Iris pigment epithelial cell (primary cell): Measurements from ENCODE around the gene BPI.
"Not testable (repeated sequence)": the region's sequence is repeated elsewhere in the genome, so short reads cannot be mapped to it uniquely, and the experiment has no call there.

ENCODE experiments used
- DNase-seq: peaks from one replicate; pipeline ENCODE4 v3.0.0-alpha.2; 2011; ENCODE audit warnings: low read depth

Gene BPI

DNA sequence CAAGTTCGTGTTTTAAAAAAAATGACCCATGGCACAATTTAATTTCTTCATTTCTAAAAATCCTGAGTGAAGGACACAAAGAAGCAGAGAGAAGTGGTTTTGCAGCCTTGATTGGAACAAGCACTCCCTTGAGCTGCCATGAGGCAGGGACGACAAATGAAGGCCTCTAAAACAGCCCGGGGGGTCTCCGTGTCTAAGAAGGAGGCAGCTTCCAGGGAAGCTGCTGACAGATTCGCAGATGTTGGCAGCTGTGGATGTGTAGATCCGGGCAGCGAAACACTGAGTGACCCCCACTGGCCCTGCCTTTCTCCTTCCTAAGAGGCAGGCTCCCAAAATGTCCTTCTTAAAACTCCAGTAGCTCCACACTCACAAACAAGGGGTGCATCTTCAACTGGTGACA lies 32.8 kb downstream of the BPI start:
- no peak for DNase-seq

DNA sequence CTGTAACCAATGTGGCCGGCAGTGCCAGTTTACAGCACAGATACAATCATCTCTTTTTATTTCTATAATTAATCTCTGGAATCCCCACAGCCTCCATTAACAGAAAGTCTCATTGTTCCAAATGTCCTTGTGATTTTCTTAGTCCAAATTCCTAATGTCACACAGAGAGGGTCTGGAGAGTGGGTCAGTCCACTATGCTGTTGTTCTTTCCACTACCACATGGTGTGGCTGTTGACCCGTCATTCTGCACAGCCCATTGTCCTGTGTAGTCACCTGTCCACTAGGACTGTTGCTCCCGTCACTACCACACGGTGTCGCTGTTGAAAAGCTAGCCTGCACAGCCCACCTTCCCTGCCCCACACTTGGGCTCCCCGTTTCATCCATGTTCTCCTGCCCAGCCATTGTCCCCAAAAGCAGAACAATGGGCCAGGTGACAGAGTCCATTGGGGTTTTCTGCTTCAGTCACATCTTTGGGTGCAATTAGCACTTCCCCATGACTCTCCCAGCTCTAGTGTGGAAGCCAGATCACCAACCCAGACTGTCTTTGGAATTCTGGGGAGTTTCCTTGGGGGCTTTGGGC lies 33.7 kb downstream of the BPI start:
- no peak for DNase-seq

DNA sequence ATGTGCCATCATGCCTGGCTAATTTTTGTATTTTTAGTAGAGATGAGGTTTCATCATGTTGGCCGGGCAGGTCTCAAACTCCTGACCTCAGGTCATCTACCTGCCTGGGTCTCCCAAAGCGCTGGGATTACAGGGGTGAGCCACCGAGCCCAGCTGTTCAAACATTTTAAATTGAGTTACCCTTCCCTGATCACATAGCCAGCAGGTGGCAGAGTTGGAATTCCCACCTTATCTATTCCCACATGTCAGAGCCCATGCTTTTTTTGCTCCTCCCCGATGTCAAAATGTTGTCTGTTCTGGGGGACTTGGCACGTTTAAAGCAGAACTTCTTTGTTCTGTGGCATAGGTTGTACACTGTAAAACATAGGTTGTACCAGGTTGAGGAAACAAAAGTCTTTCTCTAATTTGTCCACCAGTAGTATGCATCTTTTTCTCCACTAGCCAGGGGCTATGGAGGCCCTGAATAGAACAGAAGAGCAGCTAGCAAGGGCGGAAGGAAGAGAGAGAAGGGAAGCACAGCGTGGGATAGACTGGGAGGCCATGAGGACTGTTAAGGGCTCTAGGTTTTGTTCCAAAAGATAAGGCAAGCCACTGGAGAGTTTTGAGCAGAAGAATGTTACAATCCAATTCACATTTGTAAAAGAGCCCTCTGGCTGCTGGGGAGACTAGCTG lies 35.0 kb downstream of the BPI start:
- no peak for DNase-seq

DNA sequence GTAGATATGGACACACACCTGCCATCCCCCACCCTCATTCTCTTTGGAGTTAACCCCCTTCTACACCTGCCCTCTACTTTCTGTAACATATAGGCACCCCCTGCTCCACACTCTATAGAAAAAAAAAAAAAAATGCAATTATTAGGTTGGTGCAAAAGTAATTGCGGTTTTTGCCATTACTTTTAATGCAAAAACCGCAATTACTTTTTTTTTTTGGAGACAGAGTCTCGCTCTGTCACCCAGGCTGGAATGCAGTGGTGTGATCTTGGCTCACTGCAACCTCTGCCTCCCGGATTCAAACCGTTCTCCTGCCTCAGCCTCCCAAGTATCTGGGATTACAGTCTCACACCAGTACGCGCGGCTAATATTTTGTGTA lies 35.6 kb downstream of the BPI start:
- not testable (repeated sequence) for DNase-seq

DNA sequence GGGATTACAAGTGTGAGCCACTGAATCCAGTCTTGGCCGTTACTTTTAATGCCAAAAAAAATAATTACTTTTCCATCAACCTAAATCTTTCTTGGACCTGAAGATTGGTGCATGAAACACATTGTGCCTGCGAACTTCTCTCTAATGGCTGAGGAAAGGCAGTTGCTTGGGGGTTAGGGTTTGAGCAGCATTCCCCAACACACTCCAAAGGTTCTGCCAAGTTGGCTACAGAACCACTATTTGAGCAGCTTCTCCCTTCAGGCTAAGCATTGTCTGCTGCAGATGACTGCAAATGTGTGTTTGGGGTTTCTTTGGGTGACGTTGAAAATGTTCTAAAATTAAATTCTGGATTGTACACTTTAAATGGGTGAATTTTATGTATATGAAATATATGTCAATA lies 36.0 kb downstream of the BPI start:
- DNase-seq, result no peak

DNA sequence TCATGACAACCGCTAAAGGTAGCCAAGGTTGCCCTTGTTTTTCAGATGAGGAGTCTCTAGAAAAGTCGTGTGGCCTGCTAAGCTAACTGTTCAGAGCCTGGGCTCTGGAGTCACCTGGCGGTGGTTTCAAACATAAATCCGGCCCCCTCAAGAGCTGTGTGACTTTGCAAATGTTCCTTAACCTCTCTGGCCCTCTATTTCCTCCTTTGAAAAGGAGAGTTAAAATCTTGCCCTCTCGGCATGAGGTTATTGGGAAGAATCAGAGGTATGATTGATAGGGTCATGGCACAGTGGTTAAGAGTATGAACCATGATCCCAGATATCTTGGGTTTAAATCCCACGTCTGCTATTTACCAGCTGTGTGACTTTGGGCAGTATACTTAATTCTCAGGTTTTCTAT lies 36.7 kb downstream of the BPI start:
- DNase-seq, result no peak

DNA sequence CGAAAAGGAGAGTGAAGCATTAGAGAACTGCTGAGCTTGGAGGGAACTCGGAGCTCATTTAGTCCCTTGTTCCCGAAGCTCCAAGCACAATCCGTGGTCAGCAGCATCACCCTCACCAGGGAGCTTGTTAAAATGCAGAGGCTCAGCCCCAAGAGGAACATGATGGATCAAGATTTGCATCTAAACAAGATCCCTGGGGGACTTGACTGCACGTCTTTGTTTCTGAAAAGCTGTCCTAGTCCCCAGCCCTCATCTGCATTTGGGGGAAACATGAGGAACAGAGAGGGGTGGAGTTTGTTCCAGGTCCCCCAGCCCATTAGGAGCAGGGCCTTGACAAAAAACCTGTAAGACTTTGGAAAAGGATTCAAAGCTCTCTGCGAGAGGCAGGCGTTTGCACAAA lies 38.3 kb downstream of the BPI start:
- no peak for DNase-seq

DNA sequence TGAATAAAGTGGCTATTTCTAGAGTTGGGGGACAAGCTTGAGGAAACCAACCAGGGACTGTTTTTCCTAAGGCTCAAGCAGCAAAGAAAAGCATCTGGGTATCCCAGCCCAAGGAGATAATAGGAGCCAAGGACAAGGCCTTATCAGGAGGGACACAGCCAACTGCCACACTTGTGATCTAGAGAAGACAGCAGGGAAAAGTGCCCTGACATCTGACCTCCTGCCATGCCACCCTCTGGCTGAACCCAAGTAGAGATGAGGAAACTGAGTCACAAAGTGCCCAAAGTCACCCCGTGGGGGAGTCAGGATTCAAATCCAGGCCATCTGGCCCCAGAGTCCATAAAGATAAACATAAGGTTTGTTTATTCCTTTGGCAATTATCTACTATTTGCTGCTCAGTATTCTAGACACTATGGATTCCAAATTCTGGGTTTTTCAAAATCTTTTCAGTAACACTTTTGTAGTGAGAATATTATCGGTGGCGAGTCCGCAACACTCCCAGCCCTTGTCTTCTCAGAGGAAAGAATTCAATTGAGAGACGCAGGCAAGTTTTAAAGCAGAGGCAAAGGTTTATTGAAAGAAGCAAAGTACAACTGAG lies 38.9 kb downstream of the BPI start:
- DNase-seq, result no peak

DNA sequence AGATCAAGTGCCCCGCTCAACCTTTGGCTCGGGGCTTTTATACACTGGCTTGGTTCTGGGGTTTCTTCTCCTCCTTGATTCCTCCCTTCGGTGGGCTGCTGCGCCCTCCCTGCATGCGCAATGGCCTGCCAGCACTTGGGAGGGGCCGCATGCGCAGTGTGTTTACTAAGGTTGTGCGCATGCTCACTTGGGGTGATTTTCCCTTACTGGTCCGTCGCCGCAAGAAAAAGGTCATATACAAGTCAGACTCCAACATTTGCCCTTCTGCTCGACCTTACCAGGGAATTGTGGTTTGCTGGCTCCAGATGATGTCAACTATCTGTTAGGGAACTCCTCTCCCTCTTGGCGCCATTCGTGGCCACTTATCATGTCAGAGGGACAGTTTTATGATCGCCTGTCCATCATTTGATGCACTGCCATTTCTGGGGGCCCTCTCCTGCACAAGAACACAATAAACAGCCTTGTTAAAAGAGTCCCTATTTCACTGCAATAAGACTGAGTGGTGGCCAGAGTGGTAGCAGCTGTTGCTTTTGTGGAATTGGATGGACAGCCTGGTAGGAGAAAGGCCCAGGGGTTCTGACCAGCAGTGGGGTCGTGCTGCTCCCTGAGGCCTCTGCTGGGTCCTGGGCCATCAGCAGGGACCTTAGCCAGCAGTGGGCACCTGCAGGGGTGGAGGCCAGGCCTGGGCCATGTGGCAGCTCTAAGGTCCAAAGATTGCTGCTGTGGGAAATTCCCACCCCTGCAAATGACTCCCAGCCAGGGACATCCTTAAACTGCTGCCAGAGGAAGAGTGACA lies 39.6 kb downstream of the BPI start:
- DNase-seq, result no peak

DNA sequence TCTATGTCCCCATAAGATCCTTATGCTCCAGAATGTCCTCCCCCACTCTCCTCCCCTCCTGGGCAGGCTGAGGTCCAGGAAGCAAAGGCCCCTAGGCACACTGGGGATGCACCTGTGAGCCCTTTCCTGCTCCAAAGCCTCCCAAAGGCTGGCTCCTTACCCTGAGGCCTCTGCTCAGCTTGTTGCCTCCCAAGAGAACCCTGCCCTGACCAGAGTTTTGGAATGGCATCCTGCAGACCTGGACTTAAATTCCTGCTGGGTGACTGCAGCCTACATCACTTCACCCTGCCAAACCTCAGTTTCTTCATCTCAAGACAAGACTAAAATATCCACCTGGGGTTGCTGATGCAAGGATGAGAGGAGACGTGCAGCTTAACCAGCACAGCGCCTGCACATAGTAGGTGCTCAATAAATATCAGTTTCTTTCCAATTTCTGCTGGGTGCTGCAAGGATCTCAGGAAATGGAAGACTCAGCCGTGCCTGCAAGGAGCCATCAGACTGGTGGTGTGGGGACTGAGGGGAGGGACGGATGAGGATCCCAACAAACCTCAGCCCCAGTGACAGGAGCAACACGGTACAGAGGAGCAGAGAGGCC lies 40.2 kb downstream of the BPI start:
- no peak for DNase-seq

DNA sequence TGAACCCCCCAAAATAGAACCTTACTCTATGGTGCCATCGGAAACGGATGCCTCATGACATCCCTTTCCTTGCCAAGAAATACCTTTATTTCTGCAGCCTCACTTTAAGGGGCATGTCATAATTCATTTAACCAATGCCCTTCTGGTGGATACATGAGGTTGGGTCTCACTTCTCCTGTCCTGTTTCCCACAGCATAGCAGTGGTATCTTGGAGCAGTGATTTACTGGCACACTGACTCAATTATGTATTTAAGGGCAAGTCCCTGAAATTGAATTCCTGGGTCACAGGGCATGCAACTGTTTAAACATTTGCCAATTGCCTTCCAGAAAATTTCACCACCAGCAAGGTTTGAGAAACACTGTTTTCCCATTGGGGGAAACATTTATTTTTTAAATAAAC lies 41.7 kb downstream of the BPI start:
- no peak for DNase-seq

DNA sequence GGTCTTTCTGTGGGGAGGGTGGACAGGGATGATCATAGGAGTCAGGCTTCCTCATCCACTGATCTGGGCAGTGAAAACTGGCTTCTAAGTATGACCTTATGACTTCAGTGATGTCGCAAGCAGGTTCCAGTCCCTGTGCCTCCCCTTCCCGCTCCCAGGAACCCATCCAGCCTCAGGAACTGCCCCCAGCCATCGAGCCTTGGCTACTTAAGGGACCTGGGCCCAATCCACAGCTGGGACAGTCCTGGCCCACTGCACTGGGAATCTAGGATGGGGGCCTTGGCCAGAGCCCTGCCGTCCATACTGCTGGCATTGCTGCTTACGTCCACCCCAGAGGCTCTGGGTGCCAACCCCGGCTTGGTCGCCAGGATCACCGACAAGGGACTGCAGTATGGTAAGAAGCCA lies 42.3 kb downstream of the BPI start, which contains the start of gene LBP:
Gene LBP, plus strand, starts transcription at position 236 of the 405 bp plus-strand sequence. Its CDS starts 35 bp downstream, at position 271.
- DNase-seq, result no peak

DNA sequence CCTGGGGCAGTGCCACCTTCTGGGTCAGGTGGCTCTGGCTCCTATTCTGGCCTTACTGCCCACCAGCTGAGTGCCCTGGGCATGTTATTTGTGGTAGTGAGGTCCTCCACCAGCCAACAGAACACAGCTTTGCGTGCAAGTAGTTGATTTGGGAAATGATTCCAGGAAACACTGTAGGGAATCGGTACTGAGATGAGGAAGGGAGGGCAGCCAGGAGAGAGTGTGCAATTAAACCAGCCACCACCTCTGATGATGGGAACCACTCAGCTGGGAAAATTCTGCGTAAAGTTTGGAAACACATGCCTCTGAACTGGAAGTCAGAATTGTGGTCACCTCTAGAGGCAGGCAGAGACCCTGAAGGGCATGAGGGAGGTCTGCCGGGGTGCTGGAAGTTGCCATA lies 42.8 kb downstream of the BPI start:
- DNase-seq, result no peak

DNA sequence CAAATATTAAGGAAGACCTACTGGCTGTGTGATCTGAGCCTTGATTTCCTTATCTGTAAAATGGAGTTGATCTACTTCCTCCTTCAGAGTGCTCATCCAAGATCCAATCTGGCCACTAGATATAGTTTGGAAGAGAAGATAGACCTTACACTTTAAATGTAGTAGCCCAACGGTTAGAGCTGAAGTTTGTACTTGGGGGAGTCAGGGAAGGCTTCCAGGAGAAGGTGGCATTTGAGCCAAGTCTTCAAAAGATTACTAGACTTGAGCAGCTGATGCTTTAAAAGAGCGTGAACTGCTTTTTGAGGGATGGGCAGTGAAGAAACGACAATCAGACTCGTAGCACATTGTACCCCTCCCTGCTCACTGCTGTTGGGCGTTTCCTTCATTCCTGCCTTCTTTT lies 45.9 kb downstream of the BPI start:
- no peak for DNase-seq

DNA sequence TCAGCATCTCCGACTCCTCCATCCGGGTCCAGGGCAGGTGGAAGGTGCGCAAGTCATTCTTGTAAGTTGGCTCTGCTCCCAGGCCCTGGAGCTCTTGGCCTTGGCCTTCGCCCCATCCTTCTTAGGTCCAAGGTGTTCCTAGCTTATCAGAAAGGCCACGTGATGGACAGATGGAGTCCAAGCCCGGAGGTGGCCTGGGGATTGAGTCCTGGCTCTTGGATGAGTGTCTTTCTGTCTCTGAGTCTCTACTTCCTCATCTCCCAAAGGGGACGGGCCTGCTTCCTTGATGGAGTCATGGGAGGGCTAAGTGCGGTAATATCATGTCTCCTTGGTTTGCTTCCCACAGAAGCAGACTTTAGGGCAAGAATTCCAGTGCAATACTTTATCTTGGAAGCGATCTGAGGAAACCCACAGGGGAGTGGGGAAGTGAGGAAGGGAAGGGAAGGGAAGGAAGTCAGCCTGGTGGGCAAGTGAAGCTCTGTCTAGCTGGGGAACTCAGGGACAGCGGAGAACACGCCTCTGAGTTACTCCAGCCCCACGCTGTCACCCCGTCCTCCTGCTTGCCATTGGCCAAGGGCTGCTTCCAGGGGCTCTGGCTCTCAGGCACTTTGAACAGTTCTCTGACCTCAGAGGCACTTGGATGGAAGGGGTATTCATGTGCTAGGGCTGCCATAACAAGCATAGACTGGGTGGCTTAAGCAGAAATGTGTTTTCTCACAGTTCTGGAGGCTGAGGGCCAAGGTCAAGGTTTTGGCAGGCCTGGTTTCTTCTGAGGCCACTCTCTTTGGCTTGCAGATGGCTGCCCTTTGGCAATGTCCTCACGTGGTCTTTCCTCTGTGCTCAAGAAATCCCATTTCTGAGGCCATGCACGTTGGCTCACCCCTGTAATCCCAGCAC lies 47.2 kb downstream of the BPI start:
- DNase-seq, result no peak

DNA sequence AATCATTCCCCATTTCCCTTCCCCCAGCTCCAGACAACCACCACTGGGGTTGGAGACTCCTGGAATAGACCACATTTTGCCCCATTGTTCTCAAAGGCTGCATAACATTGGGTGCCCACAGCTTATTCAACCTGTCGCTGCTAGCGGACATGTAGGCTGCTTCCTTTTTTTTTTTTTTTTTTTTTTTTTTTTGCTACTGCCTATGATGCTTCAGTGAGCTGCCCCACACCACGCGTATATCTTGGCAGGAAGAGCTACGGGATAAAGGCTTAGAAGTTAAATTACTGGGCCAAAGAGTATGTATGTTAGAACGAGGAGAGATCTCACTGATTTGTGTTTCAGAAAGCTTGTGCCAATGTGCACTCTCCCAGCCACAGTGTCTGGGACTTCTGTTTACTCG lies 49.4 kb downstream of the BPI start:
- peak; percentile 17 for DNase-seq

DNA sequence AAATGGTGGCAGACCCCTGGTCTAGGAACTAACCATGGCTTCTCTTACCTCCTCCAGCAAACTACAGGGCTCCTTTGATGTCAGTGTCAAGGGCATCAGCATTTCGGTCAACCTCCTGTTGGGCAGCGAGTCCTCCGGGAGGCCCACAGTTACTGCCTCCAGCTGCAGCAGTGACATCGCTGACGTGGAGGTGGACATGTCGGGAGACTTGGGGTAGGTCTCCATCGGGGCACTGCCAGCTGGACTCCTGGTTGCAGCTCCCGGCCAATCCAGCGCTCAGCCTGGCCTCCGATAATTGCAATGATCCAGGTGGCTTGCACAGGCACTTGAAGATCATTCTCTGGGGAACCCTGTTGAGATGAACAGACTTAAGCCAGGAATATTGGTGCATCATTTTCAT lies 50.3 kb downstream of the BPI start:
- no peak for DNase-seq

DNA sequence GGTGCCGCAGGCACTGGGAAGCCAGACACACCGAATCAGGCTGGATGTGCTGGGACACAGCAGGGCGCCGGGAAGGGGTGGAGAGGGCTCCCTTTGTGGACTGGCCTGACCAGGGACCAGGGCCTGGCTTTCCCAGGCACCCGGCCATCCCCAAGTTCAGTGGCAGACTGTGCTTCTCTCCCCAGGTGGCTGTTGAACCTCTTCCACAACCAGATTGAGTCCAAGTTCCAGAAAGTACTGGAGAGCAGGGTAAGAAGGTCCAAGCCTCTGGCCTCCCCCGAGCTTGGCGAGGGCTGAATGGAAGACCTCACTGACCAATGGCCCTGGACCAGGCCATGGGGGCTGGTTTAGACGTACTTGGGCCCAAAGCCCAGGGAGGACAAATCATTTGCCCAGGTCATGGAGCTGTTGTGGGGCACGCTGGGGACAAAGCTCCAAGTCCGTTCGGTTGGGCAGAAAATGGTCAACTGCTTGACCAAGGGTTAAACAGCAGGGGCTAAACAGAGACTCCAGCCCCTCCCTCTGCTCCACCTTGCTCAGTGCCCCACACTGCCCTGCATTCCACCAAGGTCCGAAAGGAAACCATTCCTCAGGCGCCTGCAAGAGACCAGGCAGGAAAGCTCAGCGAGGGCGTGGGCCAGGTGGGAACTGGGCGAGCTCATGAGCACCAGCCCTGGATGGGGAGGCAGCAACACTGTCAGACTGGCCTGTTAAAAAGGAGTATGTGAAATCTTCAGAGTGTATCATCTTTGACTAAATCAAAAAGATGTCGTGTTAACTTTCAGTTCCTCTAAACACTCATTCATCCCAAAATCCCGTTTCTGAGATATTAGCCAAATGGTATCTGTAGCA lies 51.4 kb downstream of the BPI start:
- no peak for DNase-seq

DNA sequence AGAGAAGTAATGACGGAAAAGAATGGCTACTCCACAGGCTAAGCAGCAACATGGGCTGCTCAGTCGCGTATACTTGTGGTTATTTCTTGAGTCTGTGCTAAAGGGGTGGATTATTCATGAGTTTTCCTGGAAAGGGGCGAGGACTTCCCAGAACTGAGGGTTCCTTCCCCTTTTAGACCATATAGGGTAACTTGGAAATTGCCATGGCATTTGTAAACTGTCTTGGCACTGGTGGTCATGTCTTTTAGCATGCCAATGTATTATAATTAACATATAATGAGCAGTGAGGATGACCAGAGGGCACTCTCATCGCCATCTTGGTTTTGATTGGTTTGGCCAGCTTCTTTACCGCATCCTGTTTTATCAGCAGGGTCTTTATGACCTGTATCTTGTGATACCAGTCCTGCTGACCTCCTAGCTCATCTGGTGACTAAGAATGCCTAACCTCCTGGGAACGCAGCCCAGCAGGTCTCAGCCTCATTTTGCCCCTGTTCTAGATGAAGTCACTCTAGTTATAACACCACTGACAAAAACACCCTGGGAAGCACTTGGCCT lies 53.8 kb downstream of the BPI start:
- DNase-seq, result no peak

DNA sequence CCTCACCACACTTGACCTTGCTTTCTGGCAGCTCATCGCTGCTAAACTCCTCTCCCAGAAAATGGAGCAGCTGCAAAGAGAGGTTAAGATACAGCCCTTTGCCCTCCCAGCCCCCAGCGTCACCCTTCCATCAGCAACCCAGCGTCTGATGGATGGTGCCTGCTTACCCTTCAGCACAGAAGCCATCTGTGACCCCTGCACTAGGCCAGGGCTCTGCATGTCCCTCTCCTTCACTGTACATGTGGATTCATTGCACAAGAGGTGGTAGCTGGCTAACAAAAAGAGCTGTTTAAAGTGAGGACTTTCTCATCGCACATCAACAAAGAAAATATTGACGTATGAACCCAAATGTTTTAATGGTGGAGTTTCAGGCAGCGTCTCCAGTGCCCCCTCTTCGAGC lies 54.6 kb downstream of the BPI start:
- no peak for DNase-seq
